IMR-90 (cell line): Measurements from ENCODE around the gene SMC1A. TPM values are rescaled to one million over a fixed set of nuclear protein-coding genes. Genes with fewer than 3 reads are reported as not detected.

ENCODE experiments used
- ATAC-seq: fragments of 200-7000 bp; cut with Tn5 transposase; 2 replicates; pipeline ENCODE4 v1.9.1; 2020; ENCODE audit warnings: low read depth, mild to moderate bottlenecking, moderate library complexity
- BruUV-seq: library from RNA; stranded (reverse); fragments of 400-500 nt; replicated peaks from 2 replicates; lab custom pipeline; 2021; lab: Mats Ljungman, UMichigan
- CTCF ChIA-PET: fragments of 300-600 bp; formaldehyde crosslinking; extraction: SDS; loops from one replicate; lab custom pipeline; 2021; ENCODE audit warnings: antibody characterized with exemption; lab: Yijun Ruan, JAX
- POLR2A ChIA-PET: fragments of 300-600 bp; sonication (Branson Sonifier 250); formaldehyde crosslinking; loops from one replicate; lab custom pipeline; 2022; ENCODE audit warnings: antibody characterized with exemption; ENCODE audit not compliant: unreplicated experiment; lab: Charles Lee
- DNase-seq: peaks from one replicate; pipeline ENCODE4 v3.0.0; 2013
- H2AFZ ChIP-seq: replicated peaks from 2 replicates; pipeline ENCODE3; 2013; ENCODE audit warnings: low read length, mild to moderate bottlenecking; ENCODE audit not compliant: poor library complexity
- H2AK5ac ChIP-seq: 2 replicates; pipeline ENCODE4 v1.6.1; 2013; ENCODE audit warnings: low read depth, low read length, inconsistent platforms
- H2AK9ac ChIP-seq: replicated peaks from 2 replicates; pipeline ENCODE3; 2013; ENCODE audit warnings: mild to moderate bottlenecking, low read depth, low read length, moderate library complexity; ENCODE audit not compliant: poor library complexity
- H2BK120ac ChIP-seq: 2 replicates; pipeline ENCODE4 v1.6.1; 2013; ENCODE audit warnings: low read depth, low read length, inconsistent platforms
- H2BK15ac ChIP-seq: 3 replicates; pipeline ENCODE4 v1.6.1; 2013; ENCODE audit warnings: low read depth, low read length, inconsistent platforms
- H2BK20ac ChIP-seq: 2 replicates; pipeline ENCODE4 v1.6.1; 2013; ENCODE audit warnings: low read depth, mild to moderate bottlenecking, inconsistent platforms, low read length, moderate library complexity
- H2BK5ac ChIP-seq: 2 replicates; pipeline ENCODE4 v1.6.1; 2013; ENCODE audit warnings: mild to moderate bottlenecking, low read depth, low read length, inconsistent platforms; ENCODE audit not compliant: poor library complexity, severe bottlenecking
- H3K14ac ChIP-seq: replicated peaks from 2 replicates; pipeline ENCODE4 v1.6.1; 2013; ENCODE audit warnings: low read depth, low read length, inconsistent platforms
- H3K18ac ChIP-seq: 2 replicates; pipeline ENCODE4 v1.6.1; 2013; ENCODE audit warnings: low read depth, low read length, control low read depth
- H3K23ac ChIP-seq: 2 replicates; pipeline ENCODE4 v1.6.1; 2013; ENCODE audit warnings: low read depth, low read length, inconsistent platforms
- H3K27ac ChIP-seq: 2 replicates; pipeline ENCODE4 v1.5.1; 2013; ENCODE audit warnings: mild to moderate bottlenecking, control low read depth, low read length; ENCODE audit not compliant: insufficient read depth
- H3K27me3 ChIP-seq: 2 replicates; pipeline ENCODE4 v1.6.1; 2013; ENCODE audit warnings: low read length; ENCODE audit not compliant: control insufficient read depth, insufficient read depth
- H3K36me3 ChIP-seq: 2 replicates; pipeline ENCODE4 v1.6.1; 2013; ENCODE audit warnings: low read length, mixed read lengths; ENCODE audit not compliant: control insufficient read depth, insufficient read depth
- H3K4ac ChIP-seq: 2 replicates; pipeline ENCODE4 v1.6.1; 2013; ENCODE audit warnings: low read depth, low read length, inconsistent platforms
- H3K4me1 ChIP-seq: 2 replicates; pipeline ENCODE4 v1.6.1; 2013; ENCODE audit warnings: low read length, mixed read lengths; ENCODE audit not compliant: control insufficient read depth, insufficient read depth
- H3K4me2 ChIP-seq: 2 replicates; pipeline ENCODE4 v1.6.1; 2013; ENCODE audit warnings: low read depth, mild to moderate bottlenecking, control low read depth, low read length, moderate library complexity
- H3K4me3 ChIP-seq: 2 replicates; pipeline ENCODE4 v1.5.1; 2013; ENCODE audit warnings: low read depth, mild to moderate bottlenecking, control low read depth, low read length, moderate library complexity; ENCODE audit not compliant: insufficient read depth
- H3K56ac ChIP-seq: 2 replicates; pipeline ENCODE4 v1.6.1; 2013; ENCODE audit warnings: low read length, inconsistent platforms; ENCODE audit not compliant: insufficient read depth; ENCODE audit errors: extremely low read depth
- H3K79me1 ChIP-seq, 2 experiments: 2 replicates each; pipeline ENCODE4 v1.6.1; 2013; ENCODE audit warnings: low read length in 2 of 2, inconsistent platforms in 1 of 2, low read depth in 1 of 2
- H3K9ac ChIP-seq: 2 replicates; pipeline ENCODE4 v1.6.1; 2013; ENCODE audit warnings: low read depth, low read length, control low read depth
- H3K9me1 ChIP-seq: 2 replicates; pipeline ENCODE4 v1.6.1; 2013; ENCODE audit warnings: low read length, inconsistent platforms; ENCODE audit not compliant: insufficient read depth
- H3K9me3 ChIP-seq: 2 replicates; pipeline ENCODE4 v1.6.1; 2013; ENCODE audit warnings: low read length; ENCODE audit not compliant: control insufficient read depth, insufficient read depth
- H4K20me1 ChIP-seq: 2 replicates; pipeline ENCODE4 v1.6.1; 2013; ENCODE audit warnings: low read length, inconsistent platforms; ENCODE audit not compliant: insufficient read depth
- H4K5ac ChIP-seq: 2 replicates; pipeline ENCODE4 v1.6.1; 2013; ENCODE audit warnings: mild to moderate bottlenecking, low read depth, low read length, control low read depth
- H4K8ac ChIP-seq, 2 experiments: 2 replicates each; pipeline ENCODE4 v1.6.1; 2013; ENCODE audit warnings: low read depth in 2 of 2, low read length in 2 of 2, control low read depth in 1 of 2, inconsistent platforms in 1 of 2
- H4K91ac ChIP-seq: 2 replicates; pipeline ENCODE4 v1.6.1; 2013; ENCODE audit warnings: low read depth, low read length, inconsistent platforms; ENCODE audit not compliant: insufficient read depth
- MXI1 ChIP-seq: IDR thresholded peaks from 2 replicates; pipeline ENCODE4 v1.6.1; 2012; ENCODE audit warnings: low read depth, mild to moderate bottlenecking, low read length, moderate library complexity, borderline replicate concordance
- RAD21 ChIP-seq: IDR thresholded peaks from 2 replicates; pipeline ENCODE4 v1.6.1; 2012; ENCODE audit warnings: low read length, improper control_type of control experiment
- RFX5 ChIP-seq: IDR thresholded peaks from 2 replicates; pipeline ENCODE4 v1.8.0; 2012; ENCODE audit warnings: low read depth, mild to moderate bottlenecking, low read length, moderate library complexity
- USF2 ChIP-seq: fragments of 150-350 bp; IDR thresholded peaks from 2 replicates; pipeline ENCODE4 v1.6.1; 2017; ENCODE audit warnings: mild to moderate bottlenecking, antibody characterized with exemption, low read length, low read depth
- WGBS, 2 experiments: methylation state at CpG; one replicate each; pipeline versions ENCODE4 v1.1.5 to v1.1.7; 2013; ENCODE audit warnings: missing lambda C conversion rate in 2 of 2; ENCODE audit not compliant: insufficient read length in 1 of 2; ENCODE audit errors: extremely low coverage in 2 of 2; 5-methylcytosine and 5-hydroxymethylcytosine counted together
- dilution Hi-C: fragments of 300-500 bp; cut with HindIII; formaldehyde crosslinking; loops from one replicate; pipeline ENCODE4 v1.14.3; 2018; ENCODE audit warnings: low sequenced_read_pairs; ENCODE audit not compliant: unreplicated experiment
- in situ Hi-C: fragments of 300-500 bp; cut with MboI; formaldehyde crosslinking; loops from 3 replicates; pipeline ENCODE4 v1.14.3; 2019; ENCODE audit warnings: low sequenced_read_pairs, inconsistent platforms, mixed read lengths
- intact Hi-C: fragments of 100-400 bp; cut with micrococcal nuclease; formaldehyde crosslinking; loops from 2 replicates; pipeline ENCODE4 v1.10.0; 2022
- polyA plus RNA-seq, 3 experiments: library from polyadenylated mRNA; depleted of rRNA; stranded (reverse); fragments of >200 nt; gene quantifications; 2 replicates each; pipeline ENCODE4 v1.2.3, GENCODE V29; 2012; ENCODE audit warnings: low replicate concordance in 1 of 3
- total RNA-seq: library from RNA; depleted of rRNA; stranded (reverse); fragments of >200 nt; gene quantifications from 2 replicates; pipeline ENCODE4 v1.2.3, GENCODE V29; 2012

Gene SMC1A
- total and polyA plus RNA-seq, 2 of the 4 experiments (the other 2 are of a cell fraction) = 35.8 to 41.0 TPM

DNA sequence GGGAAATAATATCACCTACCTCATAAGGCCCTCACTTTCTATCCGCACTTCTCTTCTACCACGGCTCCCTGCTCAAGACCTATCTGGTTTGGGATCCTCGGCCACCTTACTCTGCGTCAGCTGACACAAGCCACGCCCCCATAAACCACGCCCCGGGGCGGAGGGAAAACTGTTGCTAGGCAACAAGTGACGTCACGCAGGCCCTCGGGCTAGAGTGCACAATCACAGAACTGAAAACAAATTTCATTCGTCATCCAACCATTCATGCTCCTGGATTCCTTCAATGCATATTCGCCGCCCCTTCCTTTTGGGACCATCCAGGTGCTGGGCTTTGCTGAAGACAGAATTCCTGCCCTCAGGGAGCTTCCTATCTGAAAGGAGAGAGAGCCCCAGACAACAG, 66.3 kb downstream of the SMC1A start:
- no peak overlapping the region for H2BK20ac ChIP-seq
- H3K14ac ChIP-seq = no peak overlapping the region
- no TSS peak for BruUV-seq
- no peak overlapping the region for H4K5ac ChIP-seq
- H3K9me1 ChIP-seq = no peaks in the 10 kb centered on the region
- no peak for ATAC-seq
- ChIA-PET POLR2A (no interaction called here), CTCF (no interaction called here)
- no peak for DNase-seq
- H3K56ac ChIP-seq = no peak overlapping the region
- no peaks in the 10 kb centered on the region for H4K20me1 ChIP-seq
- no peak overlapping the region for H3K4ac ChIP-seq
- no peak overlapping the region for H3K4me2 ChIP-seq
- in situ Hi-C loops (no loop called here), intact Hi-C loops (no loop called here), dilution Hi-C loops (no loop called here)
- H3K36me3 ChIP-seq = no peaks in the 10 kb centered on the region
- H2AK5ac ChIP-seq = no peak overlapping the region
- no peak overlapping the region for H3K23ac ChIP-seq
- H3K4me1 ChIP-seq = no peaks in the 10 kb centered on the region
- H2AK9ac ChIP-seq = no peak overlapping the region
- H2BK120ac ChIP-seq = no peak overlapping the region
- peaks cover 18% of the 10 kb centered on the region for H3K27me3 ChIP-seq
- no peak overlapping the region for H3K18ac ChIP-seq
- no peak overlapping the region for H2BK15ac ChIP-seq
- H3K79me1 ChIP-seq = no peaks in the 10 kb centered on the region
- no peak overlapping the region for H3K9ac ChIP-seq
- no peak overlapping the region for H3K4me3 ChIP-seq
- H2AFZ ChIP-seq = no peak overlapping the region
- H4K8ac ChIP-seq = no peak overlapping the region
- no peaks in the 10 kb centered on the region for H3K9me3 ChIP-seq
- WGBS, 2 experiments = 61% methylated on average over 12 of the region's 14 CpGs; no CpG with 5 or more reads in 1 of the 2 experiments
- TF ChIP-seq MXI1 = no peak
- TF ChIP-seq RFX5 = peak; percentile 78
- no peak for TF ChIP-seq RAD21
- peak; percentile 39; the same call in 1 of the 2 replicates for TF ChIP-seq USF2
- H3K27ac ChIP-seq = no peak overlapping the region
- no peak overlapping the region for H4K91ac ChIP-seq
- no peak overlapping the region for H2BK5ac ChIP-seq
